IPS-18c (cell line): ENCODE measurements around the gene MAPKAP1.
"Not testable (repeated sequence)": the region's sequence is repeated elsewhere in the genome, so short reads cannot be mapped to it uniquely, and the experiment has no call there.

Source experiments
- H3K4me3 ChIP-seq: 2 replicates; pipeline ENCODE4 v1.7.0; 2013; ENCODE audit warnings: low read depth, mild to moderate bottlenecking, low read length, moderate library complexity; ENCODE audit not compliant: insufficient read depth
- H3K9me3 ChIP-seq: one replicate; pipeline ENCODE4 v1.6.1; 2013; ENCODE audit warnings: mild to moderate bottlenecking, low read length, moderate library complexity; ENCODE audit not compliant: control insufficient read depth, insufficient read depth

Gene MAPKAP1

GRCh38 chr9:125603478-125604021 is 103.5 kb downstream of the MAPKAP1 start:
- no peaks in the 10 kb centered on the region for H3K9me3 ChIP-seq
- H3K4me3 ChIP-seq, result no peak overlapping the region

- Histone ChIP-seq H3K9me3 (no peaks in the 10 kb centered on the region), H3K4me3 (no peak overlapping the region)
These were observed 105.0 kb downstream of the MAPKAP1 start for GRCh38 chr9:125601961-125602360.

DNA sequence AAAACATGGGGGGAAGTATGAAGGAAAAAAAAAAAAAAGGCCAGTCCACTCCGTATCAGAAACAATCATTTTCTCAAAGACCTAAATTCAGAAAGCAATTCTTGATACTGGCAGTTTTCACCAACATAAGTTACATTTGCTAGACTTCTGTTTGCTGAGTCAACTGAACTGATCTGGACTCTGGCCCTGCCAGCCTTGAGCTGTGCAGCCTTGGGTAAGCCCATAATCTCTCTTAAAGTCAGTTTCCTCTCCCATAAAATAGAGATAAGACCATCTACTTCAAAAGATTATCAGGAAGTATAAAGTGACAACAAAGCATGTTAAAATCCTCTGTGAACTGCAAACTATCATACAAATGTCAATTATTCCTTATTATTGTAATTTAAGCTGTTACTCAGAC is 106.8 kb downstream of the MAPKAP1 start:
- H3K4me3 ChIP-seq, result no peak overlapping the region
- no peaks in the 10 kb centered on the region for H3K9me3 ChIP-seq

DNA sequence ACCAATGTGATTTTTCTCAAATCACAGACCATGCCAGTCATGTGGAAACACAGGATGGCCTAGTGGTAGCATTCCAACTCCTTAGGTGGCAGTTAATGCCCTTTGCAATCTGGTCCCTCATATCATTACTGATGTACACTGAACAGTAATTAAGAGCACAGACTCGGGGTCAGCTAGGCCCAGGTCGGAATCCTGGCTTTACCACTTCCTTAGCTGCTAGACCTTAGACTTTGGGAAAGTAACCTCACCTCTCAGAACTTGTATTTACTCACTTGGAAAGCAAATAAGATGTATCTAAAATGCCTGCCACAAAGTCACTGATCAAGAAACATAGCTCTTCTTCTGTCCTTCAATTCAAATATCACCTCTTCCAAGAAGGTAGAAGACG is 112.8 kb downstream of the MAPKAP1 start:
- Histone ChIP-seq H3K4me3 (no peak overlapping the region), H3K9me3 (no peaks in the 10 kb centered on the region)

DNA sequence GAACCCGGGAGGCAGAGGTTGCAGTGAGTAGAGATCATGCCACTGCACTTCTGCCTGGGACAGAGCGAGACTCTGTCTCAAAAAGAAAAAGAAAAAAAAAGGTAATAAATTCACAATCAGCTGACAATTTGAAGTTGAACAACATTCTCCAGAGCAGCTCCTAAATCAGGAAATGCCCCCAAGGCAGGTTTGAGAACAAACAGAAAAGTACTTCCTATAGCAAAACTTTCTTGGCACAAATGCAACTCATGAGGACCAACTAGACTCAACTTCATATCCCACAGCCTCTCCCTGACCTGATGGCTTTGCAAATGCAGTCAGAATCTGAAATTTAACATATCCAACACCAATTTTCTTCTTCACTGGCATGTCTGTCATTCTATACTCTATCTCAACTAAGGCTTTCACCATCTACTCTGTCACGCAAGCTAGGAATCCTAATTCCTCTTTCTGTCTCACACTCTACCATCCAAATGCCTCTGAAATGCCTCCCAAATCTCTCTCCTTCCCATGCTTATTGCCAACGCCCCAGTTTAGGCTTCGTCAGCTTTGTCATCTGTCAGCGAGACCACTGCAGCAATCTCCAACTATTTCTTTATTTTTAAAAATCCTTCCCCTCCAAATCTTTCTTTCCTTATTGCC is 113.3 kb downstream of the MAPKAP1 start:
- Histone ChIP-seq H3K9me3 (no peaks in the 10 kb centered on the region), H3K4me3 (no peak overlapping the region)

GRCh38 chr9:125591888-125592287 is 115.1 kb downstream of the MAPKAP1 start:
- no peaks in the 10 kb centered on the region for H3K9me3 ChIP-seq
- H3K4me3 ChIP-seq, result no peak overlapping the region

DNA sequence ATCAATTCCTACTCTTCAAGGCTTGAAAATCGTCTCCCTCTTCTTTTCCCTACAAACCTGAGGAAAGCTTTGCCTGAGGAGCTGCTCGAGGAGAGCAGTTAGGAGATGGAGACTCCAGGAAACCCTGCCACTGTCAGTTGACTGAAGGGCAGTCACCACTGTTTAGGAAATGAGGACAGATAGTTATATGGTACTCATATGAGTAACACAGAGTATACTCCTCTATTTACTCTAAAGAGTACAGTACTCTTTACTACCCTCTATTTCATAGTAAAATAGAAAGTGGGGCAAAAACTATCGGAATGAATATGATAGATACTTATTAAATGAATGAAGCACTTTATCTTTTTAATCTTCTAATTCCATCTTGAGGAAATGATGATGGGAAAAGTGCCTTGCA is 115.8 kb downstream of the MAPKAP1 start:
- no peaks in the 10 kb centered on the region for H3K9me3 ChIP-seq
- H3K4me3 ChIP-seq, result no peak overlapping the region

DNA sequence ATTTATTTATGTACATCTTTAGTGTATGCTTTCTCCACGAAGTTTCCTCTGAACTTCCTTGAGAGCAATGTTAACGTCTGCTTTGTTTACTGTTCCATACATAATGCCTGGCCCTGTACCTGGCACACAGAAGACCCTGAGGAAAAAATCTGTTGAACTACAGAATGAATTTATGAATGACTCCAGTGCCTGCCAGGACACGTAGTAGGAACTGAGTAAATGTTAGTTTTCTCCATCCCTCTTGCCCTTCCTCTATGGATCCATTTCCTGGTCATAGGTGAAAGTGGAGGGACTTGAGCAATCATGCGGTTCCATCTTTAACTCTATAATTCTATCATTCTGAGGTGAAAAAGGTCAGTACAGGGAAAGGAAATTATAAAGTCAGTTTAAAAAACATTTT is 117.7 kb downstream of the MAPKAP1 start:
- H3K4me3 ChIP-seq, result no peak overlapping the region
- no peaks in the 10 kb centered on the region for H3K9me3 ChIP-seq

DNA sequence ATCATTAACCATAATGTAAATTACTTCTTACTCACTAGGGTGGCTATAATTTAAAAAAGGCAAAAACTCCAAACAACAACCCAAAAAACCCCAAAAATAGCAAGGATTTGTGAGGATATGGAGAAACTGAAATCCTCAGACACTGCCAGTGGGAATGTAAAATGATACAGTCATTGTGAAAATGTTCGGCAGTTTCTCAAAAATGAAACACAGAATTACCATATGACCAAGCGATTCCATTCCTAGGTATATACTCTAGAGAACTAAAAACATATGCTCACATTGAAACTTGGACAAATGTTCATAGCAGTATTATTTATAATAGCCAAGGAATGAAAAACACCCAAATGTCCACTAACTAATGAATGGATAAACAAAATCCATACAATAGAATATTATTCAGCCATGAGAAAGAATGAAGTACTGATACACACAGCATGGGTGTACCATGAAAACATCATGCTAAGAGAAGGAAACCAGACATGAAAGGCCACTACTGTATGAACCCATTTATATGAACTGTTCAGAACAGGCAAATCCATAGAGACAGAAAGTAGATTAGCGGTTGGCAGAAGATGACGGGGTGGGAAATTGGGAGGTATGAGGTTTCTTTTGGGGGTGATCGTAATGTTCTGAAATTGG is 119.1 kb downstream of the MAPKAP1 start:
- H3K9me3 ChIP-seq, result no peaks in the 10 kb centered on the region
- H3K4me3 ChIP-seq, result no peak overlapping the region

DNA sequence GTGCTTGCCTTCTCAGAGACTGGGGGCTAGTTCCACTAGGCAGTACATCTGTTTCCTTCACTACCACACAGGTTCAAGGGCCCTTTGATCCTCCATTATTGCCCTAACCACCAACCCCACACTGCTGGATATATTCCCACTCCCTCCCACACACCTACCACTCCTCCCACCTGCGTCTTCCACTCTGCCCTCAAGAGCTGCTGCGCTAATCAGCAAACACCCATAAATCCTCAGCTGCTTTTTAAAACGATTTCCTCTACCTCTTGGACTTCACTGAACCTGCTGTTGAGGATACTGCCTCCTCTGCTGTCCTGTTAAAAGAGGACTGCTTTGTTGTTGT is 120.9 kb downstream of the MAPKAP1 start:
- Histone ChIP-seq H3K9me3 (no peaks in the 10 kb centered on the region), H3K4me3 (no peak overlapping the region)

GRCh38 chr9:125585503-125586171 is 121.4 kb downstream of the MAPKAP1 start:
- H3K4me3 ChIP-seq, result no peak overlapping the region
- no peaks in the 10 kb centered on the region for H3K9me3 ChIP-seq

GRCh38 chr9:125580701-125581286 is 126.2 kb downstream of the MAPKAP1 start:
- H3K9me3 ChIP-seq, result no peaks in the 10 kb centered on the region

GRCh38 chr9:125579030-125579932 is 127.7 kb downstream of the MAPKAP1 start:
- Histone ChIP-seq H3K9me3 (no peaks in the 10 kb centered on the region), H3K4me3 (no peak overlapping the region)

More at GRCh38 chr9:125580701-125581286, 126.2 kb downstream of the MAPKAP1 start:
- no peak overlapping the region for H3K4me3 ChIP-seq

- H3K4me3 ChIP-seq, result no peak overlapping the region
- peaks cover 3% of the 10 kb centered on the region for H3K9me3 ChIP-seq
These were observed 132.7 kb downstream of the MAPKAP1 start for GRCh38 chr9:125574126-125574877.

GRCh38 chr9:125572461-125572860 is 134.5 kb downstream of the MAPKAP1 start:
- H3K4me3 ChIP-seq, H3K9me3 ChIP-seq: not testable (repeated sequence)

- H3K4me3 ChIP-seq, H3K9me3 ChIP-seq: not testable (repeated sequence)
These were observed 135.2 kb downstream of the MAPKAP1 start for GRCh38 chr9:125571824-125572223.
